Measurements from ENCODE around the gene MED27.

DNA sequence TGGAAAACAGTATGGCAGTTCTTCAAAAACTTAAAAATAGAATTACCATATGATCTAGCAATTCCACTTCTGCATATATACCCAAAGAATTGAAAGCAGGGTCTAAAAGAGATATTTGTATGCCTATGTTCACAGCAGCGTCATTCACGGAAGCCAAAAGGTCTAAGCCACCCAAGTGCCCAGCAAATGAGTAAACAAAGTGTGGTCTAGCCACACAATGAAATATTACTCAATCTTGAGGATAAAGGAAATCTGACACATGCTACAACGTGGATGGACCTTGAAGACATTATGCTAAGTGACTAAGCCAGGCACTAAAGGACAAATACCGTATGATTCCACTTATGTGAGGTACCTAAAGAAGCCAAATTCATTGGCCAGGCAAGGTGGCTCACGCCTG, 11.1 kb upstream of the MED27 start:
- TF ChIP-seq EZH2 (IDR thresholded peaks at IDR 0.05; ENCODE audit: low read length, missing control alignments): no peak
- TF ChIP-seq, protein P1, sequence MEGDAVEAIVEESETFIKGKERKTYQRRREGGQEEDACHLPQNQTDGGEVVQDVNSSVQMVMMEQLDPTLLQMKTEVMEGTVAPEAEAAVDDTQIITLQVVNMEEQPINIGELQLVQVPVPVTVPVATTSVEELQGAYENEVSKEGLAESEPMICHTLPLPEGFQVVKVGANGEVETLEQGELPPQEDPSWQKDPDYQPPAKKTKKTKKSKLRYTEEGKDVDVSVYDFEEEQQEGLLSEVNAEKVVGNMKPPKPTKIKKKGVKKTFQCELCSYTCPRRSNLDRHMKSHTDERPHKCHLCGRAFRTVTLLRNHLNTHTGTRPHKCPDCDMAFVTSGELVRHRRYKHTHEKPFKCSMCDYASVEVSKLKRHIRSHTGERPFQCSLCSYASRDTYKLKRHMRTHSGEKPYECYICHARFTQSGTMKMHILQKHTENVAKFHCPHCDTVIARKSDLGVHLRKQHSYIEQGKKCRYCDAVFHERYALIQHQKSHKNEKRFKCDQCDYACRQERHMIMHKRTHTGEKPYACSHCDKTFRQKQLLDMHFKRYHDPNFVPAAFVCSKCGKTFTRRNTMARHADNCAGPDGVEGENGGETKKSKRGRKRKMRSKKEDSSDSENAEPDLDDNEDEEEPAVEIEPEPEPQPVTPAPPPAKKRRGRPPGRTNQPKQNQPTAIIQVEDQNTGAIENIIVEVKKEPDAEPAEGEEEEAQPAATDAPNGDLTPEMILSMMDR (conservative IDR thresholded peaks at IDR 0.05 in 1 of 2, IDR thresholded peaks at IDR 0.05 in 1 of 2; ENCODE audit: low read depth in 1 of 2, low read length in 2 of 2): no peak
